Measurements from ENCODE around the gene KRTAP10-4.

GRCh38 chr21:44564886-44565598 lies 8.5 kb upstream of the KRTAP10-4 start:
- TF ChIP-seq EZH2 (IDR thresholded peaks at IDR 0.05; ENCODE audit: insufficient read depth, poor library complexity, severe bottlenecking) (no peak), EZH2phosphoT487 (IDR thresholded peaks at IDR 0.05; ENCODE audit: insufficient read depth, low read depth) (no peak)

All from GM23248 (cell line).